Lower lobe of right lung (tissue), 2 donors: Measurements from ENCODE around the gene FCMR. TPM values are rescaled to one million over a fixed set of nuclear protein-coding genes. Genes with fewer than 3 reads are reported as not detected.

ENCODE experiments used
- ATAC-seq, 2 donors: fragments of 200-7000 bp; cut with Tn5 transposase; one replicate each; pipeline ENCODE4 v1.9.1; 2020 to 2022; ENCODE audit warnings: mild to moderate bottlenecking in 2 of 2, moderate library complexity in 2 of 2
- DNase-seq: peaks from one replicate; pipeline ENCODE4 v3.0.0-alpha.2; 2020
- H3K27ac ChIP-seq: fragments of 200-600 bp; one replicate; pipeline ENCODE4 v1.8.0; 2022
- H3K27me3 ChIP-seq: fragments of 200-600 bp; one replicate; pipeline ENCODE4 v1.8.0; 2022; ENCODE audit warnings: low read depth
- H3K36me3 ChIP-seq: fragments of 200-600 bp; one replicate; pipeline ENCODE4 v1.8.0; 2022; ENCODE audit warnings: mild to moderate bottlenecking
- H3K4me1 ChIP-seq: fragments of 200-600 bp; one replicate; pipeline ENCODE4 v1.8.0; 2022
- H3K4me3 ChIP-seq: fragments of 200-600 bp; one replicate; pipeline ENCODE4 v1.8.0; 2022; ENCODE audit warnings: mild to moderate bottlenecking
- H3K9me3 ChIP-seq: fragments of 200-600 bp; one replicate; pipeline ENCODE4 v1.8.0; 2022
- intact Hi-C: fragments of 100-400 bp; cut with DNase I; formaldehyde crosslinking; loops from one replicate; pipeline ENCODE4 v1.11.0; 2022
- total RNA-seq: library from RNA; stranded (reverse); fragmentation: NEBNext Ultra II Directional; extraction: Animal tissue kit (Norgen Biotek cat#: 25700); gene quantifications from one replicate; pipeline ENCODE4 v1.2.1, GENCODE V29; 2021
- TF ChIP-seq, protein P1 (sequence below): fragments of 200-600 bp; IDR thresholded peaks from one replicate; pipeline ENCODE4 v1.8.0; 2022; ENCODE audit warnings: antibody characterized with exemption, mild to moderate bottlenecking
- donor health status: DM: no; HTN: yes; CAD: no; lungs with severe emphysema.

Gene FCMR
- total RNA-seq, 1 donor from 2014 or later: 6.8 TPM

DNA sequence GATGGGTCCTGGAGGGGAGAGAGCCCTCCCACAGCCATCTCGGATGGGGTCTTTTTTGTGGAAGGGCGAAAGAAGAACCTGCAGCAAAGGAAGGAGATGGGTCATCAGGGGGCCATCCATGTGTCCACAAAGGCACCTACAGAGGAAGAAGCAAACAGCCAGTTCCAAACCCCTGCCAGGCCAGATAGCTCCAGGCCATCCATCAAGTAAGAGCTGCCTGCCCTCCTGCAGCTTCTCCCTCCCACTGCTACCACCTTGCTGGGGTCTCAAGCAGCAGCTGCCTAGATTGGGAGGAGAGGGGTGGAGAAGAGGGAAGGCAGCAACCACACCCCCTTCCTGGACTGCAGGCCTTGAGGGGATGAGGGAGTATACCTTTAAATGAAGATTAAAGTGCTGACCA, 44.0 kb upstream of the FCMR start:
- H3K27ac ChIP-seq: no peak overlapping the region
- no peak overlapping the region for H3K4me3 ChIP-seq
- TF ChIP-seq, protein P1, sequence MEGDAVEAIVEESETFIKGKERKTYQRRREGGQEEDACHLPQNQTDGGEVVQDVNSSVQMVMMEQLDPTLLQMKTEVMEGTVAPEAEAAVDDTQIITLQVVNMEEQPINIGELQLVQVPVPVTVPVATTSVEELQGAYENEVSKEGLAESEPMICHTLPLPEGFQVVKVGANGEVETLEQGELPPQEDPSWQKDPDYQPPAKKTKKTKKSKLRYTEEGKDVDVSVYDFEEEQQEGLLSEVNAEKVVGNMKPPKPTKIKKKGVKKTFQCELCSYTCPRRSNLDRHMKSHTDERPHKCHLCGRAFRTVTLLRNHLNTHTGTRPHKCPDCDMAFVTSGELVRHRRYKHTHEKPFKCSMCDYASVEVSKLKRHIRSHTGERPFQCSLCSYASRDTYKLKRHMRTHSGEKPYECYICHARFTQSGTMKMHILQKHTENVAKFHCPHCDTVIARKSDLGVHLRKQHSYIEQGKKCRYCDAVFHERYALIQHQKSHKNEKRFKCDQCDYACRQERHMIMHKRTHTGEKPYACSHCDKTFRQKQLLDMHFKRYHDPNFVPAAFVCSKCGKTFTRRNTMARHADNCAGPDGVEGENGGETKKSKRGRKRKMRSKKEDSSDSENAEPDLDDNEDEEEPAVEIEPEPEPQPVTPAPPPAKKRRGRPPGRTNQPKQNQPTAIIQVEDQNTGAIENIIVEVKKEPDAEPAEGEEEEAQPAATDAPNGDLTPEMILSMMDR: no peak
- no peaks in the 10 kb centered on the region for H3K36me3 ChIP-seq
- no peaks in the 10 kb centered on the region for H3K9me3 ChIP-seq
- ATAC-seq: no peak
- H3K27me3 ChIP-seq: peaks cover 12% of the 10 kb centered on the region
- H3K4me1 ChIP-seq: peaks cover 28% of the 10 kb centered on the region
- no peak for DNase-seq
- intact Hi-C loops: no loop called here

DNA sequence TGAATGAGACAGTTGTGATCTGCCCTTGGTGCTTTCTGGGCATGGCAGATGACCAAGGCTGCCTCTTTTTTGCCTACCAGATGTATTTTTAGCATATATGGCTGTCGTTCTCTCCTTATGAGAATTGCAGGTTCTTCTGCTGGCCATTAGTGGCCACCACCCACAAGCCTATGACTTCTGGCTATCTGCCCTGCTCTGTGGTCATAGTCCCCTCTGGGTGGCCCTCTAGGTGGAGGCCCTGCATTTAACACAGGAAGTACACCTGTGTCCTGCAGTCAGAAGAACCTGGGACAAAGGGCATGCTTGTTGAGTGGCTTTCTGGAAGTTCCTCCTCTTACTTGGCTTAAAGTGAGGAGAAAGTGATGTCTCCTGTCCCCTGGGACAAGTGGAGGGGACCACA, 42.0 kb upstream of the FCMR start:
- H3K4me3 ChIP-seq: no peak overlapping the region
- H3K9me3 ChIP-seq: no peaks in the 10 kb centered on the region
- H3K27ac ChIP-seq: no peak overlapping the region
- peaks cover 3% of the 10 kb centered on the region for H3K27me3 ChIP-seq
- no peak for ATAC-seq
- TF ChIP-seq, protein P1: no peak
- intact Hi-C loops: no loop called here
- peaks cover 19% of the 10 kb centered on the region for H3K4me1 ChIP-seq
- DNase-seq: no peak
- no peaks in the 10 kb centered on the region for H3K36me3 ChIP-seq

DNA sequence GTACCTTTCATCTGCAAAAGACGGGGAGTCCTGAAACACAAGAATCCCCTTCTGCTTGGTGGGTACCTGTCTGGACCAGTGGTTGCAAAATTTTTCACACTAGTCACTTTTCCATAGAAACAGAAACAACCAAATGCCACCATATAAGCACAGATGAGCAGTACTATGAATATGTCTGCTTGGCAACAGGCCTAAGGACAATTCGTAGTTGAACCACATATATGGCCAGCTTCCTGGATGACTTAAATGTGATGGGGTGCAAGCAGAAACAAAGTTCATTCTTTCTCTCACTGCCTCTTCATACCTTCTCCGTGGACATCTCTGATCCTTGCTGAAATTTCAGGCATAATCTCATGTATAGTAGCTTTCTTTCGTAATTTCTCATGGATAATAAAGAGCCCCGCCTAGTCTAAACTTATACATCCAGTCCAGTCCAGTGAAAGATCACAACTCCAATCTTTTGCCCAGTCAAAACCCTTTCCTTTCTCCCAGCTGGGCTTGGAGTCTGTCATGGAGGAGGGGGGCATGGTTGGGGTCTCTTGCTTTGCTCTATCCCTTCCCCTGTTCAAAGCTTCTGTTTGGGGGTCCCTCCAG, 41.5 kb upstream of the FCMR start:
- Histone ChIP-seq H3K4me3 (no peak overlapping the region), H3K4me1 (peaks cover 14% of the 10 kb centered on the region), H3K27me3 (peaks cover 3% of the 10 kb centered on the region), H3K27ac (no peak overlapping the region), H3K9me3 (no peaks in the 10 kb centered on the region), H3K36me3 (no peaks in the 10 kb centered on the region)
- DNase-seq (no peak), ATAC-seq (no peak)
- intact Hi-C loops: no loop called here
- TF ChIP-seq, protein P1: no peak

DNA sequence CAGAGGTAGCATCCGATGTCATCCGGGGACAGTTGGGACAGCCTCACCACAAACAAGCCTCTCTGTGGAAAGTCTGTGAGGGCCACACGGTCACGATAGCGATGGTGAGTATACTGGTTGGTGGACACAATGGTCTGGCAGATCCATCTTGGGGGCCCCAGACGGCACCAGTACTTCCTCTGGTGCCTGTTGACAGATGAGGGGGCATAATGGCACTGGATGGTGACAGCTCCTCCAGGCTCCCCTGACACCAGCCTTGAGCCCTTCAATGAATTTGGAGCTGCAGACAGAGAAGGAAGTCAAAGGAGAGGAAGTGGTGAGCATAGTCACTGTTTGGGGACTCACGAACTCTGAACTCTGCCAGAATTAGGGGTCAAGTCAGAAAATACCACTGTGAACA, 40.5 kb upstream of the FCMR start:
- ATAC-seq: peak; percentile 18 to 45
- Histone ChIP-seq H3K9me3 (no peaks in the 10 kb centered on the region), H3K36me3 (no peaks in the 10 kb centered on the region), H3K27me3 (peaks cover 3% of the 10 kb centered on the region), H3K27ac (no peak overlapping the region), H3K4me1 (peaks cover 5% of the 10 kb centered on the region), H3K4me3 (no peak overlapping the region)
- intact Hi-C loops: no loop called here
- TF ChIP-seq, protein P1: no peak
- DNase-seq: no peak

DNA sequence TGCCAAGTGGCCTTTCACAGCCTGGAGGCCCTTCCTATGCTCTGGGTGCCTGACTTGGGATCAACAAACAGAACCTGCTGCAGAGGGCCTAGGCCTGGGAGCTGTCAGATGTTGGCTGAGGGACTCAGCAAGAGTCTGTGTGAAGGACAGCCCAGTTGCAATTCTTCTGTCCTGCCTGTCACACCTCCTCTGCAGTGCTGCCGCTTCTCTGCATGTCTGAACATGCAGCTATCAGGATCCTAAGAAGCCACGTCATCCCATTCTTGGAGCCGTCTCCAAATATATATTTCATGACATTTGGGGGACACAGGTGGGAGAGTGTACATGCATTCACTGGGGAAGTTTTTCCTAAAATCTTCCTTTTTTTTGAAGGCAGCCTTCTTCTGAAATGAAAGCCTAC, 39.9 kb upstream of the FCMR start:
- no peak overlapping the region for H3K4me3 ChIP-seq
- no peak for ATAC-seq
- intact Hi-C loops: no loop called here

More for the DNA sequence above, 39.9 kb upstream of the FCMR start:
- no peak for DNase-seq
- H3K27me3 ChIP-seq: peaks cover 3% of the 10 kb centered on the region
- TF ChIP-seq, protein P1: no peak
- H3K27ac ChIP-seq: no peak overlapping the region
- H3K36me3 ChIP-seq: no peaks in the 10 kb centered on the region
- H3K4me1 ChIP-seq: no peaks in the 10 kb centered on the region
- H3K9me3 ChIP-seq: no peaks in the 10 kb centered on the region
